HepG2 (cell line): ENCODE results near the gene CENATAC. TPM values are rescaled to one million over a fixed set of nuclear protein-coding genes. Genes with fewer than 3 reads are reported as not detected.

ENCODE experiments used
- BHLHE40 ChIP-seq: IDR thresholded peaks from 2 replicates; pipeline ENCODE4 v1.6.1; 2011; ENCODE audit warnings: low read length, improper control_type of control experiment
- CCDC6 ChIP-seq: sonication (generic); formaldehyde crosslinking; IDR thresholded peaks from 2 replicates; pipeline ENCODE4 v1.8.1; 2022; ENCODE audit warnings: mild to moderate bottlenecking, missing genetic modification reagents, moderate library complexity
- GZF1 ChIP-seq: sonication (generic); formaldehyde crosslinking; IDR thresholded peaks from 2 replicates; pipeline ENCODE4 v1.5.1; 2020; ENCODE audit warnings: mild to moderate bottlenecking, missing genetic modification reagents
- HNF1A ChIP-seq, 2 experiments: sonication (generic) in 1 of 2; formaldehyde crosslinking in 1 of 2; IDR thresholded peaks; 2 replicates each; pipeline versions ENCODE4 v1.4.0 to v1.6.1; 2016 to 2020; ENCODE audit warnings: borderline replicate concordance in 1 of 2, low read depth in 1 of 2, mild to moderate bottlenecking in 1 of 2, missing genetic modification reagents in 1 of 2
- IRF1 ChIP-seq: sonication (generic); formaldehyde crosslinking; IDR thresholded peaks from 2 replicates; pipeline ENCODE4 v1.4.0; 2020; ENCODE audit warnings: low read depth, mild to moderate bottlenecking, missing genetic modification reagents
- JUNB ChIP-seq: sonication (generic); formaldehyde crosslinking; IDR thresholded peaks from 2 replicates; pipeline ENCODE4 v1.8.0; 2022; ENCODE audit warnings: missing genetic modification reagents, mild to moderate bottlenecking, borderline replicate concordance
- KDM2A ChIP-seq: sonication (generic); formaldehyde crosslinking; IDR thresholded peaks from 2 replicates; pipeline ENCODE4 v1.4.0; 2020; ENCODE audit warnings: low read depth, missing genetic modification reagents, borderline replicate concordance
- MBNL3 ChIP-seq: fragments of 250-450 bp; sonication (Bioruptor Pico); conservative IDR thresholded peaks from 2 replicates; pipeline ENCODE4 v1.8.0; 2022; ENCODE audit warnings: mild to moderate bottlenecking, inconsistent platforms
- MZF1 ChIP-seq: sonication (generic); formaldehyde crosslinking; IDR thresholded peaks from 2 replicates; pipeline ENCODE4 v1.8.1; 2023; ENCODE audit warnings: mild to moderate bottlenecking, missing genetic modification reagents, borderline replicate concordance
- RARG ChIP-seq: sonication (generic); formaldehyde crosslinking; IDR thresholded peaks from 2 replicates; pipeline ENCODE4 v1.4.0; 2020; ENCODE audit warnings: low read depth, mild to moderate bottlenecking, missing genetic modification reagents
- THRA ChIP-seq: sonication (generic); formaldehyde crosslinking; IDR thresholded peaks from 2 replicates; pipeline ENCODE4 v1.4.0; 2020; ENCODE audit warnings: missing genetic modification reagents, borderline replicate concordance
- TIGD3 ChIP-seq: sonication (generic); formaldehyde crosslinking; IDR thresholded peaks from 2 replicates; pipeline ENCODE4 v1.5.1; 2020; ENCODE audit warnings: mild to moderate bottlenecking, missing genetic modification reagents, borderline replicate concordance
- ZNF180 ChIP-seq: sonication (generic); formaldehyde crosslinking; IDR thresholded peaks from 2 replicates; pipeline ENCODE4 v1.4.0; 2020; ENCODE audit warnings: low read depth, missing genetic modification reagents, borderline replicate concordance
- ZNF576 ChIP-seq: sonication (generic); formaldehyde crosslinking; IDR thresholded peaks from 2 replicates; pipeline ENCODE4 v1.4.0; 2020; ENCODE audit warnings: mild to moderate bottlenecking, missing genetic modification reagents
- ZNF605 ChIP-seq: sonication (generic); formaldehyde crosslinking; IDR thresholded peaks from 2 replicates; pipeline ENCODE4 v1.8.0; 2022; ENCODE audit warnings: mild to moderate bottlenecking, missing genetic modification reagents
- ZNF678 ChIP-seq: sonication (generic); formaldehyde crosslinking; IDR thresholded peaks from 2 replicates; pipeline ENCODE4 v1.4.0; 2020; ENCODE audit warnings: mild to moderate bottlenecking, missing genetic modification reagents
- ZNF704 ChIP-seq: sonication (generic); formaldehyde crosslinking; IDR thresholded peaks from 2 replicates; pipeline ENCODE4 v1.8.1; 2023; ENCODE audit warnings: mild to moderate bottlenecking, inconsistent platforms, moderate library complexity, missing genetic modification reagents, borderline replicate concordance
- ZNF83 ChIP-seq: sonication (generic); formaldehyde crosslinking; IDR thresholded peaks from 2 replicates; pipeline ENCODE4 v1.4.0; 2020; ENCODE audit warnings: missing genetic modification reagents, mild to moderate bottlenecking, borderline replicate concordance
- polyA plus RNA-seq, 8 experiments: library from polyadenylated mRNA; depleted of rRNA in 3 of 8; stranded (reverse) in 7 of 8; unstranded in 1 of 8; fragments of >200 nt; fragmentation: Illumina TruSeq in 4 of 8; extraction: Trizol in 4 of 8; gene quantifications; 2 replicates each; pipeline versions ENCODE4 v1.2.1 to v1.2.3, GENCODE V29; 2011 to 2016; ENCODE audit warnings: low read depth in 4 of 8, missing spikeins in 1 of 8, mixed read lengths in 1 of 8; ENCODE audit not compliant: insufficient read depth in 1 of 8
- total RNA-seq, 5 experiments: library from RNA; depleted of rRNA; stranded (reverse); fragments of >200 nt; fragmentation: Illumina TruSeq; extraction: Trizol; gene quantifications; 2 replicates each; pipeline ENCODE4 v1.2.3, GENCODE V29; 2016; ENCODE audit warnings: low read depth in 1 of 5

Gene CENATAC
- total and polyA plus RNA-seq, 2 of the 13 experiments (the other 11 are each of a cell fraction or from before 2014, with no cell fraction given) = 21.7 to 25.0 TPM

- TF ChIP-seq TIGD3 (CRISPR knock-in tag) = no peak
- no peak for TF ChIP-seq IRF1 (CRISPR knock-in tag)
- no peak for TF ChIP-seq ZNF180 (CRISPR knock-in tag)
- TF ChIP-seq ZNF576 = no peak
- no peak for TF ChIP-seq ZNF83 (CRISPR knock-in tag)
- no peak for TF ChIP-seq HNF1A (IDR thresholded peaks at IDR 0.05; ENCODE audit: low read depth)
- no peak for TF ChIP-seq HNF1A (CRISPR knock-in tag; IDR thresholded peaks at IDR 0.05; ENCODE audit: borderline replicate concordance)
- no peak for TF ChIP-seq ZNF678
- TF ChIP-seq JUNB = no peak
- 0 out of 2 replicates have a peak, but pooled peaks have one; percentile 41 for TF ChIP-seq THRA (CRISPR knock-in tag)
- TF ChIP-seq BHLHE40 = 0 out of 2 replicates have a peak, but pooled peaks have one; percentile 31
- no peak for TF ChIP-seq GZF1 (CRISPR knock-in tag)
- peak; percentile 62; the same call in 1 of the 2 replicates for TF ChIP-seq CCDC6
- no peak for TF ChIP-seq RARG
- TF ChIP-seq MZF1 (CRISPR knock-in tag) = no peak
- TF ChIP-seq ZNF605 (CRISPR knock-in tag) = no peak
- 0 out of 2 replicates have a peak, but pooled peaks have one; percentile 32 for TF ChIP-seq ZNF704
- TF ChIP-seq KDM2A (CRISPR knock-in tag) = peak; percentile 69; the same call in 1 of the 2 replicates
- TF ChIP-seq MBNL3 (CRISPR knock-in tag) = no peak
Observed at GRCh38 chr11:118956094-118956846, 41.7 kb upstream of the CENATAC start, which contains the start of gene UPK2 (continued).
